IPS-NIHi7 (cell line): Measurements from ENCODE around the gene NFE2.
A peak's percentile ranks its signal among the peaks of the same experiment; 100 is the strongest.
"Not testable (repeated sequence)": the region's sequence is repeated elsewhere in the genome, so short reads cannot be mapped to it uniquely, and the experiment has no call there.

Experiments
- DNase-seq: peaks from one replicate; pipeline ENCODE4 v3.0.0; 2012; ENCODE audit warnings: mixed read lengths; ENCODE audit errors: extremely low spot score

The NFE2 gene

DNA sequence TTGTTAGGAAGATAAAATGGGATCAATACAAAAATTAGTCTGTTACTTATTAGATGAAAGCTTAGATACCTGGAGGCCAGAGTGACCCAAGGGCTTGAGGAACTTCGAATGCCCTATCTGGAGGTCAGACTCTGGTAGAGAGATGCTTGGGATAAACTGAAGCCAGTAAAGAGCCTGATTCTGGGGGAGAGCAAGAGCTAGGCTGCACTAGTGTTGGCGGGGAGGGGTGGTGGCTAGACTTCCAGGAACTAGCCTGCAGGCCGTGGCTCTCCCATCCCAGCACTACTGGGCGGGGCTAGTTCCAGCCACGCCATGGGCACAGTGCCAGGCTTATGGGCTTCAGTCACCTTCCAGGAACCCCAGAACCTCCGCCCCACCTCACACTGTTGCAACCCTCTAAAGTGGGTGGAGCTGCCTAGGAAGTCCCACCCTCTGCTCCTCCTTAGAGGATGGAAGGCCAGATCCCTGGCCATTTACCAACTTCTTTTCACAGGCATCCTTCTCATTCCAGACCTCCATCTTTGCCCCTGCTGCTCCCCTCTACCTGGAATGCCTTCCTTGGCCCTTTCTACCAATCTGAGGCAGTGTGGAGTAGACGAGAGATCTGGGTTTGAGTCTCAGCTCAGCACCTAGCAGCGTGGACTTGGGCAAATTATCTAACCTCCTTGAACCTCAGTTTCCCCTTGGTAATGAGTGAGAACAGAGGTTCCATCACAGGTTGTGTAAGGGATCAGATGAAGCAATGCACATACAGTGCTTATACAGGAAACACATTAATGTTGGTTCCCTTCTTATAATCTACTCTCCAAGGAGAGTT is 6.3 kb upstream of the NFE2 start:
- no peak for DNase-seq

DNA sequence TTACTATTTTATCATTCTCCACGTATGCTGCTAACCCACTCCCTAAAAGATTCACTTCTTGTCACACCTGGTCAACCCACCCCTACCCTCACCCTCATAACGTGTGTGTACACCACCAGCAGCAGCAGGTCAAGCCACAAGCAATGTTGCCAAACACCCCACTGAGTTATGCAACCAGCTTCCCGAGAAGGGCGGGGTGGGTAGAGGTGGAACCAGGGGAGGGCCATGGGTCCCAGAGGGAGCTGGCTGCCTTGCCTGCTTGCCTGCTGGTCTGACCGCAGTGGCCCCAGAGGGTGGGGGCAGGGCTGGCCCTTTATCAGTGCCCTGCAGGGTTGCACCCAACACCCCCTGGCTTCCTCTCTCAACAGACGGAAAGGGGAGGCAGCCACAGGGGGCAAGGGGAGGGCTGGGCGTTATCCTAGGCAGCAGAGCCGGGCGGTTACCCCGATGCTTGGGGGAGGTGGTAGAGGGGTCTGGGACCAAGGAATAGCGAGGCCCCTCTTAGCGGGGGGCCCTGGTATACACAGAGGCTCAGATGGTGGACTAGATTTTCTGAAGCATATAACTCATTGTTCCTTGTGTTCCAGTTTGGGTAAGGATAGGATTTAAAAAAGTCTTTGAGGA is 3.5 kb upstream of the NFE2 start:
- peak; percentile 69 for DNase-seq

DNA sequence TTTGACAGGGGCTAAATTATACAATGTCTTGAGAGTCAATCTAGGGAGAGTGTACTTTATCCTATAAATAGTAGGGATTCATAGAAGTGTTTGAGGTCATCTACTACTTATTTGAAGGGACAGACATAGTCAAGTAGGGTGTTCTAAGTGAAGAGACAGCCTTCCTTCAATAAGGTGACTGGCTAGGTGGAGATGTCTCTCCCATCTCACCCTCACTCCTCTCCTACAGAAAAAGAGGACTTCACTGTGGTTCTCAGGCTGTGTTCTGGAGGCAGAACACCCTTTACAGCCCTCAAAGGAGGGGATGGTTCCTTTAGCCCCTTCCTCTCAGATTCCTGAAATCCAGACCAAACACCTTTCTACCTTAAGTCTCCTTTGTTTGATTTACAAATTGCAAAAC is 2.8 kb upstream of the NFE2 start:
- no peak for DNase-seq

DNA sequence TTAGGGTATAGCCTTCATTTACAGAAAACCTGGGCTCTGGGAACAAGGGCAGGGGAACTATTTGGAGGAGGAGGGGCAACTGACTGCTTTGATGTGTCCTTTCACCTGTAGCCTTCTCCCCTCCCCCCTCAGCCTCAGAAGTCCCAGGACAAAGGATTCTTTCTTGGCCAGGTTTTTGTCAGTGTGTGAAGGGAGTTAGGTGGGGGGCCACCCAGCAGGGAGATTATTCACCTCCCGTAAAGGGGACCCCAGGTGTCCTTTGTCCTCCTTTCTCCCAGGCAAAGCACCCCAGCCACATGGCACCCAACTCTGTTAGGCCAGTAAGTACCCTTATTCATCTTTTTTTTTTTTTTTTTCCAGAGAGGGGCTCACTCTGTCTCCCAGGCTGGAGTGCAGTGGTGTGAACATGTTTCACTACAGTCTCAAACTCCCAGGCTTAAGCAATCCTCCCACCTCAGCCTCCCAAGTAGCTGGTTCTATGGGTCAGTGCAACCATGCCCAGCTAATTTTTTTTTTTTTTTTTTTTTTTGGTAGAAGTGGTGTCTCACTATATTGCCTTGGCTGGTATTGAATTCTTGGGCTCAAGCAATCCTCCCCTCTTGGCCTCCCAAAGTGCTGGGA is 723 bp upstream of the NFE2 start:
- peak; percentile 69 for DNase-seq

DNA sequence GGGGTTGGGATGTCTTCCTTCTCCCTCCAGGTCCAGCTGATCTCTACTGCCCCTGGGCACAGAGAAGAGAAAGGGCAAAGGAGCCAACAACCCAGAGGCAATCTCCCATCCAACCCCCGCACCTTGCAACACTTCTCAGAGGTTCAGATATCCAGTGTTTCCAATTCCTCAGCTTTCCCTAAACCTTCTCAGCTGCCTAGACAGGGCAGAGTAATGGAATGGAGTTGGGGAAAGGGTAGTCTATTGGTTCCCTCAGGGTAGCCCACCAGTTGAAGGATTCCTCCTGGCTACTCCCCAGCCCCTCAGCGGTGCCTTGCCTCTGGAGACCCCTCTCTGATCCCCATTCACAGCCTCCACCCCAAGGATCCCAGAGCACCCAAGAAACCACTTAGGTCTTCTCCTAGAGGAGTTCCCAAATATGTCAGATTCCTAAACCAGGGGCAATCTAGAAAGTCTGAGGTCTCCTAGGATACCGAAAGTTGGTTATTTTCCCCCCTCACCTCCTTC is 537 bp downstream of the NFE2 start:
- no peak for DNase-seq

DNA sequence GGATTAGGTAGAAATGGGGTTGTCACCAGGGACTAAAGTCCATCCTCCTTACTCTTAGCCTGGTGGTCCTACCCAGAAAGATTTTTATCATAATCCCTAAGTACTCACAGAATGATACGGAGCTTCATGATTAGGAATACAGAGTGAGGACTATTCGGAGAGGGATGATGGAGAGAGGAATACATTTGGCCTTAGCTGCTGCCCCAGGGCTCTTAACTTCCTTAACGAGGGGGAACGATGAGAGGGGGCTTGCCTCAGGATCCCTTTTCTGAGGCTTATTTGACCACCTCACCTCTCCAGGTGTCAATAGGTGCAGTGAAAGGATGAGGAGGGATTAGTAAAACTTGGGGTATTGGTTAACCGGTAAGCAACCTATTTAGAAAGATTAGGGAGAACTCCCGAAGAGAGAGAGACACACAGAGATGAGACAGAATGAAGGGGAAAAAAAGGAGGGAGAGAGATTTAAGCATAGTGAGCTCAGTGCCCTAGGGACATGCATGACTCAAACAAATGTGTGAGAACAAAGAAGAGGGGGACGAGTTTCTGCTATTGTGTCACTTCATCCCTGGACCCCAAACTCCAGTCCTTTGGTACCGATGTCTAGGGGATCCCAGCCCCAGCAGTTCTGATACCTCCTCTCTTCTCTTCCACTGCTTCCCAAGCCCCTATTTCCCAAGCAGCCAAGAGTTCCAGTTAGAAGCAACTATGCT is 1.1 kb downstream of the NFE2 start:
- no peak for DNase-seq

DNA sequence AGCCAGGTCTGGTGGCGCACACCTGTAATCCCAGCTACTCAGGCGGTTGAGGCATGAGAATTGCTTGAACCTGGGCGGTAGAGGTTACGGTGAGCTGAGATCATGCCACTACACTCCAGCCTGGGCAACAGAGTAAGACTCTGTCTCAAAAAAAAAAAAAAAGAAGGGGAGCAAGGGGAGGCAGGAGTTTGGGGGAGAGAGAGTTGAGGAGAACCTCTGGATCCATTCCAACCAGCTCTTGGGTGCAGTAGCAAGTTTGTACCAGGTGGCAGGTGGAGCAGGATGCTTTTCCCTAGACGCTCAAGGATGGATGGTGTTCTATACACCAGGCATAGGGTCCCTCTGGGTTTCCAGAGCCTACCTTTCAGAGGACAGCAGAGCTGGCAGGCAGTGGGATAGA is 1.9 kb downstream of the NFE2 start:
- no peak for DNase-seq

DNA sequence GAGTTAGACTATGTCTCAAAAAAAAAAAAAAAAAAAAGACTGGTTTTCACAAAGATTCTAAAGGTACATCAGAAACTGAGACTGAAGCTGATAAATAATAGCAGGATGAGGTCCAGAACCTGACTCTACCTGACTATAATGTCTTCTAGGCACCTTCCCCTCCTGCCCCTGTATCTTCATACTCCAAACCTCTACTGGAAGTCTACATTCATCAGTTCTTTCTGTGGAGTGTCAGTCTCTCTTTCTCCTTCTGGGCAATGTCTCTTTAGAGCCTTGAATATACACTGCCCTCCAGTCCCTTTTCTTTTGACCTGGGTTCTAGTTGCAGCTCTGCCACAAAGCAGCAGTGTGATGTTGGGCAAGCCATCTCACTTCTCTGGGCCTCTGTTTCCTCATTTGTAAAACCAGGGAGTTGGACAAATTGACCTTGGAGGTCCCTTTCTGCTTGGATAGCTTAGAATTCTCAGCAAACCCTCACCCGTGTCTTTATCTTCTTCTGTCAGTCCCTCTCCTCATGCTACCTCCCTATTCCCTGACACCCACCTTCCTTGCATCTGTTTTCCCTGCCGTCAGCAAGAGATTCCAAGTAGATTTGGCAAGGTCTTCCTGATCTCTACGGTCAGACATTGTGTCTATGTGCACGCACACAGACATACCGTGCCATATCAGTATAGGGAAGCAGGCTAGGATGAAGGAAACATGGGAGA is 4.3 kb downstream of the NFE2 start:
- no peak for DNase-seq

DNA sequence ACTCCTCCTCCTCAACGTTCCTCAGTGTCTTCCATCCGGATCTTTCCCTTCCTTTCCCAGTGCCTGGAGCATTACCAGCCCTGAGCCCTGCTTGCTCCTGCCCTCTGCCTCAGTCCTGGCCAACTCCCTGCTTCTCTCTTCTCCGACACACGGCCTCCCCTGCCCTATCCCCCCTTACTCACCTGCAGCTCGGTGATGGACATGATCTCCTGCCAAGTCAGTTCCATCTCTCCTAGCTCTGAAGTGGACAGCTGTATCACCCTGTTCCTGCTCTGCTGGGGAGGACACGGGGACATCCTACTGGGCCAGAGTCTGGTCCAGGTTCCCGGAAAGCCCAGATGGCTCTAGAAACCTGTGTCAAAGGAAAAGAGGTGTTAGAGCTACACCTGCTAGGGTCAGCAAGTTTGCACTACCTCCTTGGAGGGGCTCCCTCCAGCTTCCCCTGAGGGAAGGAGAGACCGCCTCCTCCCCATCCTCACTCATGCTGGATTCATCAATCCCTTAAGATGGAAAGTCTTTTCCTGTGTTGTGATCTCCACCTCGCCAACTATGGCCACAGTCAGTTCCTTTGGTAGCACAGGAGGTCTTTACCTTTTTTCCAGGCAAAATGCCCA is 5.8 kb downstream of the NFE2 start:
- DNase-seq, result no peak

DNA sequence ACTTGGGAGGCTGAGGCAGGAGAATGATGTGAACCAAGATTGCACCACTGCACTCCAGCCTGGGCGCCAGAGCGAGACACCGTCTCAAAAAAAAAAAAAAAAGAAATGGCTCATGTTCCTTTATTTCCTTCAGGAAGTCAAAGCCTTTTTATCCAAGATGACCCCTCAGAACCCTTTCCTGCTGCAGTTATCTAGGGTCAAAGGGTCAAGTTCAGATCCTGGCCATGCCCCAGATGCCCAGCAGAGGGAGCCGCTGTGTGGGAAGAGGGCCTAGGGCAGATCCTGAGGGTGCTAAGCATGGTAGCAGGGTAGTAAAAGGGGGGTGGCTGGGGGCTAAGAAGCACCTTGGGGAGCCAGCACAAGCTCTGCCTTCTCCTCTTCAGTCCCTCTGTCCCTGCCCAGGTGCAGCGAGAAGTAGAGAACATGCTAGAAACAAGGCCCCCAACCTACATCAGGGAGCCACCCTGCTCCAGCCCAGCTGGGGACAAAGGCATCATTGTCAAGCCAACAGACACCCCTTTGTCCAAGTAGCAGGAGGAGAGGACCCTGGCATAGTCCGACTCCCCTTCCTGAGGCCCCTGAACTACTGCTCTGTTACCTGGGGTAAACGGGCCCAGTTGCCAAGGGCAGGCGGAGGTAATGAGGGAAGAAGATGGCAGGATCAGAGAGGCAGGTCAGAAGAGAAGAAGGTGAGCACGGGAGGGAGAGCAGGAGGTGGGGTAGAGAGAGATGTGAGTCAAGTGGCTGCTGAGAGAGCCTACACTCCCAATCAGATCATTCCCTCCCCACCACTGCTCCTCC is 6.5 kb downstream of the NFE2 start:
- DNase-seq, result peak; percentile 82

DNA sequence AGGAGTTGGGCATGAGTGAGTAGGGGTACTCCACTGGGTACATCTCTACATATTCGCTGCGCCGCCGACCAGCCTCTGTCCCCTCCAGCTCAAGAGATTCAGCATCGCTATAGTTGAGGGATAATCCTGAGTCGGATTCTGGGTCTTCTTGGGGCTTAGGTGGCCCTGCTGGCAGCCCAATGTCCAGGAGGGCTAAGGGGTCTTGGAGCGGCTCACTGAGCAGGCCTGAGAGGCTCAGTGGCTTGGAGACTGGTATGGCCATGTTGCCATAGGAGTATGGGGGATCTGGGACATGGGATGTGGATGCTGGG is 7.9 kb downstream of the NFE2 start:
- DNase-seq, result no peak

DNA sequence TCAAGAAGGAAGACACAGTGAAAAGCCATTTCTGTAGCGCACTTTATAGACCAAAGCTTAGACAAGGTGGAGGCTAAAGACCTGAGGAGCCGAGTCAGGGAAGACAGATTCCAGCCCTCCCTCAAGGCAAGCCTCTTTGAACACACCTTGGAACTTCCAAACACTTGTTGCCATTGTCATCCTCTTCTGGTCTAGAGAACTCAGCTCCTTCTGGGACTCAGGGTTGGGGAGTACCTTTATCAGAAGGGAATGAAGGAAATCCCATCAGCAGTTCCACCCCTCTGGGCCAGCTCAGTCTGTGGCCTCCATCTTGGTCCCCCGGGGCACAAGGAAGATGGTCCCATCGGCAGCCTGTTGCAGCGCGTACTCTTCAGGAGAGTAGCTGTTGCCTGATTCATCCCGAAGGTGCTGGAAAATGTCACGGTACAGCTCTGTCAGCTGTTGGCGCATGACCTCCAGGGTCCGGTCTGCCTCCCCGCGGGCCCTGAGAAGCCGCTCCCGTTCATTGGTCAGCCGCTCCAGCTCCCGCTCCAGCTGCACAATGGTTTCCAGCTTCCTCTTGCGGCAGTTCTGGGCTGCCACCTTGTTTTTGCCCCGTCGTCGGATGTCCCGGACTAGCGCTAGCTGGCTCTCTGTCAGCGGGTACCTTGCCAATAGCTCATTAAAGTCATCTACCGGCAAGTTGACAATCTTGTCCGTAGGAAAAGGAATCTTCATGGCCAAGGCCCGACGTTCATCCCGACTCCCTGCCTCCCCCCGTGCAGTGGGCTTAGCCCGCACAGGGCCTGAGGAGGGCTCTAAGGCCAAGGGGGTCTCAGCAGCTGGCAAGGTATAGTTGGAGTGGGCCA is 8.5 kb downstream of the NFE2 start:
- no peak for DNase-seq

DNA sequence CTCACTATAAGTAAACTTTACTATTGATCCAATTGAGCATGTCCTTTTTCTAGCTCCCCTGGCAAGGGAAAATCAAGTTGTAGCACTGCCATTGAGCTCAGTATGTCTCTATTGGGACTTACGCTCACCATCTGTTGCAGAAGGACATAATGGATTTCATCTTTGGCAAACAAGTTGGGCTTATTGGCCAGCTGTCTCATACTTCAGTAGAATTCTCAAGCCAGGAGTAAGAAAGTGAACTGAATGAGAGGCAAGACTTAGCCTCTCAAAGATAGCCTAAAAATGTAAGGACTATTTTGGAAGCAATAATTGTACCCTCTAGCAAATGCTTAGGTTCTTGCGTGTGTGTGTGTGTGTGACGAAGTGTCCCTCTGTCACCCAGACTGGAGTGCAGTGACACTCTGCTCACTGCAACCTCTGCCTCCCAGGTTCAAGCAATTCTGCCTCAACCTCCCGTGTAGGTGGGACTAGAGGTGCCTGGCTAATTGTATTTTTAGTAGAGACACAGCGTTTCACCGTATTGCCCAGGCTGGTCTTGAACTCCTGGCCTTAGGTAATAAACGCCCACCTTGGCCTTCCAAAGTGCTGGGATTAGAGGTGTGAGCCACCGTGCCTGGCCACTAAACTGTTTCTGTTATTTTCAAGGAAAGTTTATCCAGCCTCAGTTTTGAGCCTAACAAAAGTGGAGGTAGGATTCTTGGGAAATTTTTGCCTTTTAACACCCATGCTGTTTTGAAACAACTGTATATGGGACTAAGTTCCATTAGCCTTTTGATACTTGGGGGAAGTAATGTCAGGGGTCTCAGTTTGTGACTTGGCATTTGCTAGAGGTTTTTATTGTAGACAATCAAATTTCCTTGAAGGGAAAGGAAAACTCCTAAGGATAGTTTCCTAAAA is 13.3 kb downstream of the NFE2 start:
- DNase-seq, result no peak

DNA sequence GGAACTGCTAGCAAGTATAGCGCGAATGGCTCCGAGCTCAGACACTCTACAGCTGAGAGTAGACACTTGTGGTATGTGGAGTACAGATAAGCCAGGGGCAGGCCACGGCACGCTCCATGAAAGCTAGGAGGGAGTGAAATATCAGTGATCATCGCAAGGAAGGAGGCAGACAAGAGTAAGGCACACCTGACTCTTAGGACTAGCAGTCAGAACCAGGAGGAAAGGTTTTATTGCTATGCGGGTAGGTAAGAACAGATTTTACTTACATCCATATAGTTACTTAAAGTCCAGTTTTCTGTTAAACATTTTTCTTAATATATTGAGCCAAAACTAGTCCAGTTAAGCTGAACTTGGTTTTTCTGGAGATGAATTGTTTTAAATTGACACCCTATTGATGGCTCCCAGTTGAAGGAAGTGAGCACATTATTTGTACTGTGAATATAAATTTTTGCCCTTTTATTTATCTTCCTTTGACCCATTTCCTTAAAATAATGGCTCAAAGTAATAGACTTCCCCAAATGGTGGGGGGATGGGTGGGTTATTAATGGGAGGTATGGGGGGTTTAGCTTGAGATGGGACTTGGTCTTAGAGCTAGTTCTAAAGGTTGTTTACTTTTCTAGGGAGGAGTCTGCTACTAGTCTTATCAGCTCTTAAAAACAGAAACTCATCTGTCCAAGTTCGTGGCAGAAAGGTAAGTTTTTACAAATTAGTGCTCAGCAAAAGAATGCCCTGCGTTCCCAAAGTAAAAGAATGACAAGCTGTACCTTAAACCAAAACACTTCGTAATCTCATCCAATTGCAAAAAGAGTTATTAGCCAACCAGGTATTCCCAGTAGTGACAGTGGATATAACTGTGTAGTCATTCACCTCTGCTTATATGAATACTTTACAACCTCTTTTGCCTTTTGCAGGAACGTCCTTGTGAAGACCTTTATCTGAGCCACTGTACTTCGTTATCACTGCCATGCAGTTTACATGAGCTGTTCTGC is 14.5 kb downstream of the NFE2 start:
- DNase-seq, result no peak

DNA sequence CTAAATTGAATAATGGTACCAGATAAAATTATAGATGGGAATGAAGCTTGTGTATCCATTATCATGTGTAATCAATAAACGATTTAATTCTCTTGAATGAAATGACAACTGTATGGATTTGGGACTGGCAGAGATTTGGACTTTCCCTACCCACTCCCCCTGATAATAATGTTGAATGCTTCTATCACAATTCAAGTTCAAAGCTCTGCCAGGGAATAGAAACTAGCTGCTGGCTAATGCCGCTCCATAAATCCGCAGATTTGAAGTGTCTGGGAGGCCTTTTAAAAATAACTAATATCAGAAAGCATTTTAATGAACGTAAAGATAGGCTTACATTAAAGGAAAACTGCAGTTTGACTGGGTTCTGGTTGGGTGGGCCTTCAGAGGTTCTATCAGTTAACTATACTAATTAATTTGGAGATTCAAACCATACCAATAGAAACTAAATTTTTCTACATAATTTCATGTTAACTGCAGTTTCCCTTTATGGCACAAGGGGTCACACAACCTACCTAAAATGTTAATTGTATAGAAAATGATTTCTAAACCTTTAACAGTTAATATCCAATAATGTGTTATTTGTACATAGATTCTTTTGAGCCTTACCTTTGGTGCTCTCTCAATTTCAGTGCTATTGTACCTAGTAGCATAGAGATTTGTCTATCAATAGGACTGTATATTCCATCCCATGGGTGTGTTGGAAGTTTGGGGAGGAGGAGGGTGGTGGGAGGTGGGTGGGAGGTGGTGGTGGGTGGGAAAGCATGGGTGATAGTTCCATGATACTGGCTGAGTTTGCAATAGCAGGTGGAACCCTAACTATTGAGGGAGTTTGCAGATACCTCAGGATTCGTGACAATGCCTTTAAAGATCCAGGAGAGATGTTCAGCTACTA is 15.4 kb downstream of the NFE2 start:
- no peak for DNase-seq

DNA sequence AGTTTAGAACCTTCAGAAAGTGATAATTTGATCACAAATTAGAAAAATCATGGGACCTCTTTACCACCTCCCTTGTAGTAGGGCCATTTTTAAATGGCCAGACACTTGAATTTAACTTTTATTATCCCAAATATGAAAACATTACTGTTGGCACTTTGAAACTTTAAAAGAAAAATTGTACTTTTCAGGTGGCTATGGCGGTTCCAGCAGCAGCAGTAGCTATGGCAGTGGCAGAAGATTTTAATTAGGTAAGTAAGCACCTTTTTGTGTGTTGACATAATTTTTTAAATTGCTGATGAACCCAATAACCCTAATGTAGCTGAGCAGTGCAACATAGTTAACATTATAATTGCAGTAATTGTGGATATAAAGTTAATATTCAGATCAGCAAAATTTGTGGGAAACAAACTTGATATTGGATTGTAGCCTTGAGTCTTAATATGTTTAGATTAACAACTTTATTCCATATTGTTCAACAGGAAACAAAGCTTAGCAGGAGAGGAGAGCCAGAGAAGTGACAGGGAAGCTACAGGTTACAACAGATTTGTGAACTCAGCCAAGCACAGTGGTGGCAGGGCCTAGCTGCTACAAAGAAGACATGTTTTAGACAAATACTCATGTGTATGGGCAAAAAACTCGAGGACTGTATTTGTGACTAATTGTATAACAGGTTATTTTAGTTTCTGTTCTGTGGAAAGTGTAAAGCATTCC is 16.6 kb downstream of the NFE2 start:
- DNase-seq, result not testable (repeated sequence)
